ENCODE measurements around the gene KSR2. TPM values are rescaled to one million over a fixed set of nuclear protein-coding genes. Genes with fewer than 3 reads are reported as not detected.

KSR2 gene
- total RNA-seq, 1 donor from 2014 or later = not detected

DNA sequence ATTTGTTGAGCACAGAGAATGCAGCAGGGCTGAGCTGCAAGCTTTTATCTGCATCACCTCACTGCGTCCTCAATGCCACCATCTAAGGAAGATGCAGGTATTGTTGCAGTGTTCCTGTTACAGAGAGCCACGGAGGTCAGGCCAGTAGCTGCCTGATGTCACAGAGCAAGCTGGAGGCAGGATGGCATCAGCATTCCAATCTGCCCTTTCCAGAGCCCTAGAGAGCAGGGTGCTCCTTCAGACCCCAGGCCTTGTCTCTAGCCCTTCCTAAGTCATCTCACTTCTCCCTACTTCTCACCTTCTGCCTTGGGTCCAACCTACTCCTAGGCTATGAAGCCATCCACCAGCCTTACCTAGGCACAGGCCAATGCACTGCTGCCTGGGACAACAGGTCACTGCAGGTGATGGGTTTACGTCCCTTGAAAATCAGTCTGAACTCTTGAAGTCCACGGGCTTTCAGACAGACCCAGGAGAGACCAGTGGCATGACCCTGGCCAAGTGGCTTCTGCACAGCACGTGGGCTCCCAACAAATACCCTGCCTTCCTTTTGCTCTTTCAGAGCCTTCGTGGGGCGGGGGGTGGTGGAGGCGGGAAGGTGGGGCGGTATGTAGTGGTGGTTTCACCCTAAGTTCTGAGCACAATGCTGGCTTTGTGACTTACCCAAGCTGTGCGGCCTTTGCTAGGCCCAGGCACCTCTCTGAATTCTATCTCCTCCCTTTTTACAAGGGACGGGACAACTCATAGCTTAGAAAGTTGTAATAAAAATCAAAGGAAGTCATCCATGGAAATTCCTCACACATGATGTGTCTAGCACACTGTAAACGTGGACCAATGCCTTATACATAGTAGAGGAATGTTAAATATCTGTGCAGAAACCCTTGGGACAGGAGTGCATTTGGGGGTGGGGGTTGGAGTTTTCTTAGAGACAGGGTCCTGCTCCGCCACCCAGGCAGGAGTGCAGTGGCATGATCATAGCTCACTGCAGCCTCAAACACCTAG lies 136.0 kb downstream of the KSR2 start:
- no peak for DNase-seq (ENCODE audit: low spot score)
- Mint-ChIP-seq H3K27me3 (ENCODE audit: low read depth) (peaks cover 6% of the 10 kb centered on the region), H3K4me3 (ENCODE audit: unreplicated experiment) (no peak overlapping the region), H3K4me1 (ENCODE audit: low read depth) (peaks cover 13% of the 10 kb centered on the region), H3K36me3 (ENCODE audit: low read depth) (peaks cover 6% of the 10 kb centered on the region), H3K27ac (ENCODE audit: unreplicated experiment) (no peak overlapping the region), H3K9me3 (ENCODE audit: low read depth) (peaks cover 8% of the 10 kb centered on the region)
- TF ChIP-seq, protein P1, sequence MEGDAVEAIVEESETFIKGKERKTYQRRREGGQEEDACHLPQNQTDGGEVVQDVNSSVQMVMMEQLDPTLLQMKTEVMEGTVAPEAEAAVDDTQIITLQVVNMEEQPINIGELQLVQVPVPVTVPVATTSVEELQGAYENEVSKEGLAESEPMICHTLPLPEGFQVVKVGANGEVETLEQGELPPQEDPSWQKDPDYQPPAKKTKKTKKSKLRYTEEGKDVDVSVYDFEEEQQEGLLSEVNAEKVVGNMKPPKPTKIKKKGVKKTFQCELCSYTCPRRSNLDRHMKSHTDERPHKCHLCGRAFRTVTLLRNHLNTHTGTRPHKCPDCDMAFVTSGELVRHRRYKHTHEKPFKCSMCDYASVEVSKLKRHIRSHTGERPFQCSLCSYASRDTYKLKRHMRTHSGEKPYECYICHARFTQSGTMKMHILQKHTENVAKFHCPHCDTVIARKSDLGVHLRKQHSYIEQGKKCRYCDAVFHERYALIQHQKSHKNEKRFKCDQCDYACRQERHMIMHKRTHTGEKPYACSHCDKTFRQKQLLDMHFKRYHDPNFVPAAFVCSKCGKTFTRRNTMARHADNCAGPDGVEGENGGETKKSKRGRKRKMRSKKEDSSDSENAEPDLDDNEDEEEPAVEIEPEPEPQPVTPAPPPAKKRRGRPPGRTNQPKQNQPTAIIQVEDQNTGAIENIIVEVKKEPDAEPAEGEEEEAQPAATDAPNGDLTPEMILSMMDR (IDR thresholded peaks at IDR 0.05) = no peak

- no peak for DNase-seq (ENCODE audit: low spot score)
- Mint-ChIP-seq H3K36me3 (ENCODE audit: low read depth) (peaks cover 6% of the 10 kb centered on the region), H3K27ac (ENCODE audit: unreplicated experiment) (no peak overlapping the region), H3K27me3 (ENCODE audit: low read depth) (peaks cover 5% of the 10 kb centered on the region), H3K4me3 (ENCODE audit: unreplicated experiment) (no peak overlapping the region), H3K9me3 (ENCODE audit: low read depth) (peaks cover 8% of the 10 kb centered on the region), H3K4me1 (ENCODE audit: low read depth) (peaks cover 6% of the 10 kb centered on the region)
- TF ChIP-seq, protein P1 (IDR thresholded peaks at IDR 0.05) = no peak
Measured at GRCh38 chr12:117830471-117830870, 138.3 kb downstream of the KSR2 start.

- TF ChIP-seq, protein P1 (IDR thresholded peaks at IDR 0.05) = no peak
- no peak overlapping the region for H3K27ac Mint-ChIP-seq (ENCODE audit: unreplicated experiment)
- H3K27me3 Mint-ChIP-seq (ENCODE audit: low read depth) = peaks cover 6% of the 10 kb centered on the region
- peaks cover 6% of the 10 kb centered on the region for H3K36me3 Mint-ChIP-seq (ENCODE audit: low read depth)
- H3K4me1 Mint-ChIP-seq (ENCODE audit: low read depth) = peaks cover 6% of the 10 kb centered on the region
- H3K4me3 Mint-ChIP-seq (ENCODE audit: unreplicated experiment) = no peak overlapping the region
- no peak for DNase-seq (ENCODE audit: low spot score)
- peaks cover 8% of the 10 kb centered on the region for H3K9me3 Mint-ChIP-seq (ENCODE audit: low read depth)
Measured at GRCh38 chr12:117829108-117829507, 139.7 kb downstream of the KSR2 start.

GRCh38 chr12:117827660-117828059 lies 141.1 kb downstream of the KSR2 start:
- peaks cover 3% of the 10 kb centered on the region for H3K4me1 Mint-ChIP-seq (ENCODE audit: low read depth)
- peaks cover 14% of the 10 kb centered on the region for H3K27me3 Mint-ChIP-seq (ENCODE audit: low read depth)
- no peak for DNase-seq (ENCODE audit: low spot score)
- TF ChIP-seq, protein P1 (IDR thresholded peaks at IDR 0.05) = no peak
- no peak overlapping the region for H3K27ac Mint-ChIP-seq (ENCODE audit: unreplicated experiment)
- H3K36me3 Mint-ChIP-seq (ENCODE audit: low read depth) = peaks cover 6% of the 10 kb centered on the region
- peaks cover 8% of the 10 kb centered on the region for H3K9me3 Mint-ChIP-seq (ENCODE audit: low read depth)
- H3K4me3 Mint-ChIP-seq (ENCODE audit: unreplicated experiment) = no peak overlapping the region

GRCh38 chr12:117825827-117826226 lies 143.0 kb downstream of the KSR2 start:
- H3K4me3 Mint-ChIP-seq (ENCODE audit: unreplicated experiment) = no peak overlapping the region
- H3K27me3 Mint-ChIP-seq (ENCODE audit: low read depth) = peaks cover 19% of the 10 kb centered on the region
- TF ChIP-seq, protein P1 (IDR thresholded peaks at IDR 0.05) = no peak
- H3K4me1 Mint-ChIP-seq (ENCODE audit: low read depth) = peaks cover 4% of the 10 kb centered on the region
- DNase-seq (ENCODE audit: low spot score) = no peak
- peaks cover 8% of the 10 kb centered on the region for H3K9me3 Mint-ChIP-seq (ENCODE audit: low read depth)
- peaks cover 6% of the 10 kb centered on the region for H3K36me3 Mint-ChIP-seq (ENCODE audit: low read depth)
- no peak overlapping the region for H3K27ac Mint-ChIP-seq (ENCODE audit: unreplicated experiment)
